Astrocyte of the cerebellum (primary cell): ENCODE data around the gene GPBP1.
"Not testable (repeated sequence)": the region's sequence is repeated elsewhere in the genome, so short reads cannot be mapped to it uniquely, and the experiment has no call there.

Experiments used
- DNase-seq: peaks from one replicate; pipeline ENCODE4 v3.0.0-alpha.2; 2011; ENCODE audit warnings: low read depth
- H3K4me3 ChIP-seq: 2 replicates; pipeline ENCODE4 v1.5.1; 2011; ENCODE audit warnings: mild to moderate bottlenecking, low read depth, low read length, moderate library complexity
- CTCF ChIP-seq: IDR thresholded peaks from 2 replicates; pipeline ENCODE4 v1.5.1; 2012; ENCODE audit warnings: low read length, low read depth, moderate library complexity, mild to moderate bottlenecking; ENCODE audit errors: missing control alignments
- in situ Hi-C: cut with HindIII; loops from 2 replicates; pipeline ENCODE4 v1.10.0; 2017; ENCODE audit warnings: low sequenced_read_pairs

Gene GPBP1

DNA sequence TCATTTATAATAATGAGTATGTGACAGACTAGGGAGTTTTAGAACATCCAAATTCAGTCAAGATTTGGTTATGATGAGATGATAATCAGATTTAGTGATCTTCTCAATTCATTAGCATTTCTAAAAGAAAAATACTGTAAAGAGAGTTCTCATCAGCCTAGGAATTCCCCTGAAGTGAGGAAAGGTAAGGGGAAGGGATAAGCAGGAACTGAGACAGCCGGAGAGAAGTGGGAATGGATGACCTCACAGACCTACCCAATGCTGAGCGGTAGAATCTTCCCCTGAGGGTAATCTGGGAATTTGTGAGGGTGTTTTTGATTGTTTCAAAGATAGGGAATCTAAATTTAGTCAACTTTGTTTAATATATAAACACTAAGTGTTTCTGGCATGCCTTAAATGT lies 16.7 kb upstream of the GPBP1 start:
- H3K4me3 ChIP-seq = no peak overlapping the region
- in situ Hi-C loops = no loop called here
- no peak for TF ChIP-seq CTCF
- DNase-seq = no peak

GRCh38 chr5:57157666-57158065 lies 16.2 kb upstream of the GPBP1 start:
- H3K4me3 ChIP-seq = no peak overlapping the region
- no peak for TF ChIP-seq CTCF
- no peak for DNase-seq
- in situ Hi-C loops = no loop called here

DNA sequence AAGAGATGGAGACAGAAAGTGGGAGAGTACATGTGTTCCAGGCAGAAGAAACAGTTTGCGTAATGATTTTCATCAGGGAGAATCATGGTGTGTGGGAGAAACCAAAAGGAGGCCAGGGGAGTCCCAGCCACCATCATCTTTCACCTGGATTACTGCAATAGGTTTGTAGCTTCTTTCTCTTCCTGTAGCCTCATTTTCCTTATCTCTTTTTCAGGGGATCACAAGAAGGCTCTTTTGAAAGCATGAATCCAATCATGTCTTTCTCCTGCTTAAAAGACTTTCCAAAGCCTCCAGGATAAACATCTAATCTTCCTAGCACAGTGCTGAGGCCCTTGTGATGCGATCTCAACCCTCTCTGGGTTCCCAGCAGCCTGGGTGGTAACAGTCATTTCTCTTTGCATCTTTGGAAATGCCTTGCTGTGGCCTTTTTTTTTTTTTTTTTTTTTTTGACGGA lies 10.3 kb upstream of the GPBP1 start:
- in situ Hi-C loops = no loop called here
- no peak overlapping the region for H3K4me3 ChIP-seq
- no peak for TF ChIP-seq CTCF
- no peak for DNase-seq

GRCh38 chr5:57164124-57164523 lies 9.7 kb upstream of the GPBP1 start:
- H3K4me3 ChIP-seq = no peak overlapping the region
- no peak for TF ChIP-seq CTCF
- in situ Hi-C loops = no loop called here
- DNase-seq = no peak

GRCh38 chr5:57165171-57165570 lies 8.7 kb upstream of the GPBP1 start:
- in situ Hi-C loops, H3K4me3 ChIP-seq, DNase-seq: not testable (repeated sequence)

- in situ Hi-C loops = no loop called here
- no peak for TF ChIP-seq CTCF
- DNase-seq = no peak
- no peak overlapping the region for H3K4me3 ChIP-seq
Observed at GRCh38 chr5:57166276-57166675, 7.6 kb upstream of the GPBP1 start.

DNA sequence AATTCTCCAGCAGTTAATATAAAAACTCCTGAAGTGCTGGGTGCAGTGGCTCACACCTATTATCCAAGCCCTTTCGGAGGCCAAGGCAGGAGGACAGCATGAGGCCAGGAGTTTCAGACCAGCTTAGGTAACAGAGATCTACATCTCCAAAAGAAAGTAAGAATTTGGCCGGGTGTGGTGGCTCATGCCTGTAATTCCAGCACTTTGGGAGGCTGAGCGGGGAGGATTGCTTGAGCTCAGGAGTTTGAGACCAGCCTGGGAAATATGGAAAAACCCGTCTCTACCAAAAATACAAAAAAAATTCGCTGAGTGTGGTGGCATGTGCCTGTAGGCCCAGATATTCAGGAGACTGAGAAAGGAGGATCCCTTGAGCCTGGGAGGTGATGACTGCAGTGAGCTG lies 6.7 kb upstream of the GPBP1 start:
- no peak for TF ChIP-seq CTCF
- in situ Hi-C loops = no loop called here
- no peak for DNase-seq
- H3K4me3 ChIP-seq = no peak overlapping the region

GRCh38 chr5:57170116-57170515 lies 3.7 kb upstream of the GPBP1 start:
- in situ Hi-C loops, DNase-seq, H3K4me3 ChIP-seq: not testable (repeated sequence)
